HG03095 (cell line): Measurements from ENCODE around the gene NUP153.

Experiments
- ATAC-seq: cut with Tn5 transposase; IDR thresholded peaks from one replicate; pipeline ENCODE4 v1.9.1; 2021; ENCODE audit warnings: moderate library complexity; ENCODE audit not compliant: unreplicated experiment

Gene NUP153

GRCh38 chr6:17574866-17575560, 131.7 kb downstream of the NUP153 start:
- no peak for ATAC-seq

- no peak for ATAC-seq
Measured at GRCh38 chr6:17565399-17565798, 141.3 kb downstream of the NUP153 start.
